SKM-1 treated with dmso at 0.1 percent for 144 hours (cell line): Measurements from ENCODE around the gene DTX1.

Experiments
- DNase-seq: peaks from one replicate; lab custom pipeline; 2025; ENCODE audit not compliant: unreplicated experiment; lab: John Stamatoyannopoulos, UW

DTX1 gene

GRCh38 chr12:113070117-113070906, 13.8 kb downstream of the DTX1 start:
- no peak for DNase-seq

- DNase-seq, result no peak
Observed at GRCh38 chr12:113071135-113072112, 14.9 kb downstream of the DTX1 start.

GRCh38 chr12:113072136-113072535, 15.6 kb downstream of the DTX1 start:
- no peak for DNase-seq

GRCh38 chr12:113073586-113073985, 17.1 kb downstream of the DTX1 start:
- no peak for DNase-seq

GRCh38 chr12:113075137-113075683, 18.7 kb downstream of the DTX1 start:
- no peak for DNase-seq

GRCh38 chr12:113077057-113077858, 20.7 kb downstream of the DTX1 start:
- DNase-seq, result no peak

- DNase-seq, result no peak
Observed at GRCh38 chr12:113077859-113078255, 21.3 kb downstream of the DTX1 start.

GRCh38 chr12:113081873-113082272, 25.3 kb downstream of the DTX1 start:
- no peak for DNase-seq

GRCh38 chr12:113082486-113083148, 26.1 kb downstream of the DTX1 start:
- no peak for DNase-seq

- no peak for DNase-seq
Observed at GRCh38 chr12:113083863-113084435, 27.4 kb downstream of the DTX1 start.

GRCh38 chr12:113086249-113087164, 30.0 kb downstream of the DTX1 start:
- DNase-seq, result no peak

GRCh38 chr12:113087193-113087592, 30.7 kb downstream of the DTX1 start:
- no peak for DNase-seq

GRCh38 chr12:113088037-113088436, 31.5 kb downstream of the DTX1 start:
- DNase-seq, result no peak

- no peak for DNase-seq
Observed at GRCh38 chr12:113088971-113089756, 32.6 kb downstream of the DTX1 start.

GRCh38 chr12:113089839-113090238, 33.3 kb downstream of the DTX1 start:
- DNase-seq, result no peak

GRCh38 chr12:113090740-113091139, 34.2 kb downstream of the DTX1 start:
- no peak for DNase-seq

- DNase-seq, result no peak
Observed at GRCh38 chr12:113091506-113091905, 35.0 kb downstream of the DTX1 start.
